Keratinocyte (primary cell): ENCODE measurements around the gene MEIS2. TPM values are rescaled to one million over a fixed set of nuclear protein-coding genes. Genes with fewer than 3 reads are reported as not detected.

ENCODE experiments used
- DNase-seq: peaks from one replicate; pipeline ENCODE4 v3.0.0-alpha.2; 2011; ENCODE audit warnings: low read depth, missing footprints, low spot score
- FAIRE-seq: peaks from 2 replicates; lab custom pipeline; 2011; peaks lifted over from hg19 to GRCh38; lab: Jason Lieb, UNC
- H2AFZ ChIP-seq: 2 replicates; pipeline ENCODE4 v1.6.0; 2012; ENCODE audit warnings: low read length, control low read depth, inconsistent platforms; ENCODE audit not compliant: control insufficient read depth
- H3K27ac ChIP-seq: 2 replicates; pipeline ENCODE4 v1.5.1; 2011; ENCODE audit warnings: low read length; ENCODE audit not compliant: control insufficient read depth, insufficient read depth
- H3K27me3 ChIP-seq: 3 replicates; pipeline ENCODE4 v1.6.0; 2011; ENCODE audit warnings: low read length; ENCODE audit not compliant: control insufficient read depth, insufficient read depth; ENCODE audit errors: extremely low read depth
- H3K36me3 ChIP-seq, 2 experiments: 2 replicates in 1 of 2; 3 replicates in 1 of 2; pipeline ENCODE4 v1.5.1; 2011; ENCODE audit warnings: low read length in 2 of 2, mild to moderate bottlenecking in 1 of 2; ENCODE audit not compliant: control insufficient read depth in 2 of 2, insufficient read depth in 2 of 2; ENCODE audit errors: extremely low read depth in 1 of 2
- H3K4me1 ChIP-seq: 3 replicates; pipeline ENCODE4 v1.5.1; 2011; ENCODE audit warnings: low read length; ENCODE audit not compliant: control insufficient read depth, insufficient read depth; ENCODE audit errors: extremely low read depth
- H3K4me2 ChIP-seq: 3 replicates; pipeline ENCODE4 v1.6.0; 2011; ENCODE audit warnings: low read depth, low read length; ENCODE audit not compliant: control insufficient read depth, insufficient read depth; ENCODE audit errors: extremely low read depth
- H3K4me3 ChIP-seq, 3 experiments: fragments of 200-600 bp in 1 of 3; sonication (generic) in 1 of 3; 2 replicates in 2 of 3; 3 replicates in 1 of 3; pipeline ENCODE4 v1.5.1; 2011 to 2016; ENCODE audit warnings: low read length in 3 of 3, mild to moderate bottlenecking in 3 of 3, control low read depth in 2 of 3, inconsistent platforms in 1 of 3, low read depth in 1 of 3, mixed read lengths in 1 of 3, mixed run types in 1 of 3, moderate library complexity in 1 of 3; ENCODE audit not compliant: control insufficient read depth in 2 of 3, insufficient read depth in 2 of 3; ENCODE audit errors: extremely low read depth in 1 of 3
- H3K79me2 ChIP-seq: 2 replicates; pipeline ENCODE4 v1.6.0; 2012; ENCODE audit warnings: low read length; ENCODE audit not compliant: control insufficient read depth, insufficient read depth
- H3K9ac ChIP-seq: 3 replicates; pipeline ENCODE4 v1.6.0; 2011; ENCODE audit warnings: low read length; ENCODE audit not compliant: control insufficient read depth, insufficient read depth; ENCODE audit errors: extremely low read depth
- H3K9me1 ChIP-seq: 3 replicates; pipeline ENCODE4 v1.6.0; 2011; ENCODE audit warnings: low read length; ENCODE audit not compliant: control insufficient read depth, insufficient read depth; ENCODE audit errors: extremely low read depth
- H3K9me3 ChIP-seq: 2 replicates; pipeline ENCODE4 v1.5.1; 2012; ENCODE audit warnings: low read depth, low read length; ENCODE audit not compliant: control insufficient read depth
- H4K20me1 ChIP-seq: 3 replicates; pipeline ENCODE4 v1.6.0; 2011; ENCODE audit warnings: low read length; ENCODE audit not compliant: control insufficient read depth, insufficient read depth; ENCODE audit errors: extremely low read depth
- CTCF ChIP-seq, 3 experiments: IDR thresholded peaks in 1 of 3; conservative IDR thresholded peaks in 1 of 3; optimal IDR thresholded peaks in 1 of 3; 2 replicates in 2 of 3; 3 replicates in 1 of 3; pipeline versions ENCODE3 to v1.5.1; 2011; ENCODE audit warnings: low read length in 3 of 3, mild to moderate bottlenecking in 3 of 3, moderate library complexity in 2 of 3, control low read depth in 1 of 3, inconsistent platforms in 1 of 3; ENCODE audit not compliant: insufficient read depth in 2 of 3; ENCODE audit errors: extremely low read depth in 1 of 3
- EZH2 ChIP-seq: IDR thresholded peaks from one replicate; pipeline ENCODE4 v1.6.1; 2012; ENCODE audit warnings: inconsistent platforms, mild to moderate bottlenecking, low read length, moderate library complexity
- dilution Hi-C: fragments of 300-500 bp; cut with MboI; formaldehyde crosslinking; loops from one replicate; pipeline ENCODE4 v1.7.0; 2020; ENCODE audit warnings: low sequenced_read_pairs; ENCODE audit not compliant: extremely low pct_ligation_motif_present
- polyA plus RNA-seq, 5 experiments: library from polyadenylated mRNA; depleted of rRNA in 3 of 5; stranded (reverse) in 3 of 5; stranded (forward) in 1 of 5; unstranded in 1 of 5; fragments of >200 nt; gene quantifications; 1 replicate in 1 of 5; 2 replicates in 3 of 5; 3 replicates in 1 of 5; pipeline versions ENCODE4 v1.2.1 to v1.2.3, GENCODE V29; 2011 to 2012; ENCODE audit warnings: missing spikeins in 2 of 5, low read depth in 1 of 5, low replicate concordance in 1 of 5

The MEIS2 gene
- polyA plus RNA-seq, 1 donor (not counting 4 experiments of a cell fraction or from before 2014, with no cell fraction given), result 11.4 TPM

GRCh38 chr15:37044915-37045648 lies 55.3 kb downstream of the MEIS2 start:
- no peaks in the 10 kb centered on the region for H3K27me3 ChIP-seq
- dilution Hi-C loops, result no loop called here
- DNase-seq (no peak), FAIRE-seq (no peak)
- no peak overlapping the region for H3K4me3 ChIP-seq
- H3K4me1 ChIP-seq, result peaks cover 5% of the 10 kb centered on the region
- no peak overlapping the region for H3K27ac ChIP-seq
- no peak overlapping the region for H3K4me2 ChIP-seq
- TF ChIP-seq EZH2 (no peak), CTCF (optimal IDR thresholded peaks at IDR 0.05 in 1 of 3, IDR thresholded peaks at IDR 0.05 in 1 of 3, conservative IDR thresholded peaks at IDR 0.05 in 1 of 3; ENCODE audit: extremely low read depth in 1 of 3, insufficient read depth in 2 of 3, low read length in 3 of 3) (no peak)
- no peaks in the 10 kb centered on the region for H3K9me1 ChIP-seq
- no peak overlapping the region for H2AFZ ChIP-seq
- no peaks in the 10 kb centered on the region for H4K20me1 ChIP-seq
- H3K79me2 ChIP-seq, result no peaks in the 10 kb centered on the region
- no peak overlapping the region for H3K9ac ChIP-seq
- H3K36me3 ChIP-seq, result peaks cover 0 to 3% of the 10 kb centered on the region in 2 experiments
- H3K9me3 ChIP-seq, result no peaks in the 10 kb centered on the region

- H3K79me2 ChIP-seq, result no peaks in the 10 kb centered on the region
- H4K20me1 ChIP-seq, result no peaks in the 10 kb centered on the region
- FAIRE-seq, result no peak
- no peak overlapping the region for H3K9ac ChIP-seq
- no peak overlapping the region for H2AFZ ChIP-seq
- DNase-seq, result no peak
- TF ChIP-seq EZH2 (no peak), CTCF (optimal IDR thresholded peaks at IDR 0.05 in 1 of 3, IDR thresholded peaks at IDR 0.05 in 1 of 3, conservative IDR thresholded peaks at IDR 0.05 in 1 of 3; ENCODE audit: extremely low read depth in 1 of 3, insufficient read depth in 2 of 3, low read length in 3 of 3) (no peak)
- H3K27me3 ChIP-seq, result no peaks in the 10 kb centered on the region
- no peak overlapping the region for H3K27ac ChIP-seq
- no peaks in the 10 kb centered on the region for H3K9me1 ChIP-seq
- H3K4me3 ChIP-seq, result no peak overlapping the region
- dilution Hi-C loops, result no loop called here
- peaks cover 0 to 3% of the 10 kb centered on the region in 2 experiments for H3K36me3 ChIP-seq
- no peaks in the 10 kb centered on the region for H3K9me3 ChIP-seq
- H3K4me1 ChIP-seq, result no peaks in the 10 kb centered on the region
- no peak overlapping the region for H3K4me2 ChIP-seq
These were observed 58.5 kb downstream of the MEIS2 start for GRCh38 chr15:37041836-37042235.
